Thyroid gland (tissue), 4 donors: ENCODE measurements around the gene SLAMF7.
"Not testable (repeated sequence)": the region's sequence is repeated elsewhere in the genome, so short reads cannot be mapped to it uniquely, and the experiment has no call there.

ENCODE experiments used
- POLR2A ChIP-seq, 2 donors: fragments of 450-650 bp; IDR thresholded peaks; one replicate each; pipeline ENCODE4 v1.6.1; 2017; ENCODE audit warnings: antibody characterized with exemption in 2 of 2, mild to moderate bottlenecking in 2 of 2, moderate library complexity in 1 of 2
- TF ChIP-seq, protein P1 (sequence below), 6 experiments: fragments of 200-600 bp in 3 of 6; fragments of 450-650 bp in 3 of 6; sonication (generic) in 3 of 6; IDR thresholded peaks; one replicate each; pipeline ENCODE4 v1.5.1; 2016 to 2019; ENCODE audit warnings: antibody characterized with exemption in 6 of 6, mild to moderate bottlenecking in 2 of 6, inconsistent platforms in 1 of 6, moderate library complexity in 1 of 6

DNA sequence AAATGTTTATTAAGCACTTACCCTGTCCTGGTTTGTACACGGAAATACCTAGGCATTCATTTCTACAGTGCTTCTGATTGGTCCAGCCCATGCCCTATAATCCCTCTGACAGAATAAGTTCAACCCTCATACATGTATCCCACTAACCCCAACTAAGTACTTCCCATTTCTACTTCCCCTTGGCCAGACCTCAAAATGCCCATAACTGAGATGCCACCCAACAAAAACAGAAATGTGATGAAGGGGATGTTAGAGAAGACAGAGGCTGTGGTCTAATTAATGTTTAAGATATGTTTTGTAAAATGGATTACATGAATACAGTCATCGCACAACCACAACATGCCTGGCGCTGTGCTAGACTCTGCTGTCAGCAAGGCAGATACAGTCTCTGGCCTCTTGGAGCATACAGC is 33.8 kb upstream of the SLAMF7 start:
- TF ChIP-seq, protein P1, sequence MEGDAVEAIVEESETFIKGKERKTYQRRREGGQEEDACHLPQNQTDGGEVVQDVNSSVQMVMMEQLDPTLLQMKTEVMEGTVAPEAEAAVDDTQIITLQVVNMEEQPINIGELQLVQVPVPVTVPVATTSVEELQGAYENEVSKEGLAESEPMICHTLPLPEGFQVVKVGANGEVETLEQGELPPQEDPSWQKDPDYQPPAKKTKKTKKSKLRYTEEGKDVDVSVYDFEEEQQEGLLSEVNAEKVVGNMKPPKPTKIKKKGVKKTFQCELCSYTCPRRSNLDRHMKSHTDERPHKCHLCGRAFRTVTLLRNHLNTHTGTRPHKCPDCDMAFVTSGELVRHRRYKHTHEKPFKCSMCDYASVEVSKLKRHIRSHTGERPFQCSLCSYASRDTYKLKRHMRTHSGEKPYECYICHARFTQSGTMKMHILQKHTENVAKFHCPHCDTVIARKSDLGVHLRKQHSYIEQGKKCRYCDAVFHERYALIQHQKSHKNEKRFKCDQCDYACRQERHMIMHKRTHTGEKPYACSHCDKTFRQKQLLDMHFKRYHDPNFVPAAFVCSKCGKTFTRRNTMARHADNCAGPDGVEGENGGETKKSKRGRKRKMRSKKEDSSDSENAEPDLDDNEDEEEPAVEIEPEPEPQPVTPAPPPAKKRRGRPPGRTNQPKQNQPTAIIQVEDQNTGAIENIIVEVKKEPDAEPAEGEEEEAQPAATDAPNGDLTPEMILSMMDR (IDR thresholded peaks at IDR 0.05), result not testable (repeated sequence)
- TF ChIP-seq POLR2A (IDR thresholded peaks at IDR 0.05), result not testable (repeated sequence)
